MCF 10A (cell line): ENCODE data around the gene CIB2. TPM values are rescaled to one million over a fixed set of nuclear protein-coding genes. Genes with fewer than 3 reads are reported as not detected.

Experiments used
- BruUV-seq: library from RNA; stranded (reverse); fragments of 400-500 nt; replicated peaks from 2 replicates; lab custom pipeline; 2021; lab: Mats Ljungman, UMichigan
- CTCF ChIA-PET: fragments of 300-600 bp; sonication (Branson Sonifier 250); formaldehyde crosslinking; extraction: SDS; loops from one replicate; lab custom pipeline; 2021; ENCODE audit warnings: antibody characterized with exemption, inconsistent platforms; lab: Yijun Ruan, JAX
- POLR2A ChIA-PET: fragments of 300-600, 350-650 bp; sonication (Branson Sonifier 250); formaldehyde crosslinking; extraction: SDS; loops from one replicate; lab custom pipeline; 2020; ENCODE audit warnings: antibody characterized with exemption, inconsistent platforms; lab: Yijun Ruan, JAX
- DNase-seq: peaks from one replicate; pipeline ENCODE4 v3.0.0-alpha.2; 2018; ENCODE audit not compliant: unreplicated experiment
- H3K27ac Mint-ChIP-seq: one replicate; pipeline ENCODE4 v1.8.0; 2022; ENCODE audit warnings: mild to moderate bottlenecking, low read depth, mixed read lengths; ENCODE audit not compliant: unreplicated experiment
- H3K27me3 Mint-ChIP-seq: one replicate; pipeline ENCODE4 v1.8.0; 2022; ENCODE audit warnings: mixed read lengths; ENCODE audit not compliant: insufficient read depth, unreplicated experiment
- H3K36me3 Mint-ChIP-seq: one replicate; pipeline ENCODE4 v1.8.0; 2022; ENCODE audit warnings: mild to moderate bottlenecking, moderate library complexity, mixed read lengths; ENCODE audit not compliant: insufficient read depth, unreplicated experiment
- H3K4me1 Mint-ChIP-seq: one replicate; pipeline ENCODE4 v1.8.0; 2022; ENCODE audit warnings: mixed read lengths; ENCODE audit not compliant: insufficient read depth, unreplicated experiment
- H3K4me3 Mint-ChIP-seq: one replicate; pipeline ENCODE4 v1.8.0; 2022; ENCODE audit warnings: mild to moderate bottlenecking, moderate library complexity, mixed read lengths; ENCODE audit not compliant: unreplicated experiment
- H3K9me3 Mint-ChIP-seq: one replicate; pipeline ENCODE4 v1.8.0; 2022; ENCODE audit warnings: mixed read lengths; ENCODE audit not compliant: unreplicated experiment
- CTCF ChIP-seq: fragments of 200-600 bp; IDR thresholded peaks from one replicate; pipeline ENCODE4 v1.8.0; 2022; ENCODE audit warnings: antibody characterized with exemption, mild to moderate bottlenecking; ENCODE audit not compliant: unreplicated experiment
- intact Hi-C: fragments of 100-400 bp; cut with micrococcal nuclease; formaldehyde crosslinking; loops from 2 replicates; pipeline ENCODE4 v1.14.1; 2022
- total RNA-seq: library from RNA; stranded (reverse); gene quantifications from 2 replicates; pipeline ENCODE4 v1.2.3, GENCODE V29; 2022

CIB2 gene
- total RNA-seq, 1 experiment from 2014 or later: 0.30 TPM

DNA sequence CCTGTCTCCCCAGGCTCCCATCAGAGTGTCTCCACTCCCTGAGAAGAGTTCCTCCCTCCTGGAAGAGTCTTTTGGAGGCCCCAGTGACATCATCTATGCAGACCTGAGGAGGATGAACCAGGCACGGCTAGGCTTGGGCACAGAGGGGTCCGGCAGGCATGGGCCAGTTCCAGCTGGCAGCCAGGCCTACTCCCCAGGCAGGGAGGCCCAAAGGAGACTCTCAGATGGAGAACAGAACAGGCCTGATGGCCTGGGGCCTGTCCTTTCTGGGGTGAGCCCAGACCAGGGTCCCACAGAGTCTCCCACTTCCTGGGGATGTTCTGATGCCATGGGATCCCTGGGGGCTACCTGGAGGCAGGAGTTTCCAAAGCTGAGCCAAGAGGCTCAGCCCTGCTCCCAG is 30.4 kb downstream of the CIB2 start:
- H3K4me1 Mint-ChIP-seq: no peaks in the 10 kb centered on the region
- no peak for TF ChIP-seq CTCF
- no peaks in the 10 kb centered on the region for H3K27me3 Mint-ChIP-seq
- H3K27ac Mint-ChIP-seq: no peak overlapping the region
- no peak for DNase-seq
- no peaks in the 10 kb centered on the region for H3K36me3 Mint-ChIP-seq
- CTCF ChIA-PET: interaction anchor here (0.7 to 2.5 kb wide), 4 partner anchors 9 to 143 kb away, joined by 3 to 20 read pairs (median 4); no protein-coding TSS in a partner anchor
- H3K4me3 Mint-ChIP-seq: no peak overlapping the region
- POLR2A ChIA-PET: no interaction called here
- no TSS peak for BruUV-seq
- no peaks in the 10 kb centered on the region for H3K9me3 Mint-ChIP-seq
- intact Hi-C loops: no loop called here

GRCh38 chr15:78098131-78098755 is 33.0 kb downstream of the CIB2 start:
- H3K27me3 Mint-ChIP-seq: no peaks in the 10 kb centered on the region
- no TSS peak for BruUV-seq
- no peak overlapping the region for H3K4me3 Mint-ChIP-seq
- no peaks in the 10 kb centered on the region for H3K9me3 Mint-ChIP-seq
- no peak overlapping the region for H3K27ac Mint-ChIP-seq
- ChIA-PET CTCF (interaction anchor here (0.5 to 3.2 kb wide), 5 partner anchors 9 to 139 kb away, joined by 3 to 16 read pairs (median 10); no protein-coding TSS in a partner anchor), POLR2A (no interaction called here)
- no peaks in the 10 kb centered on the region for H3K4me1 Mint-ChIP-seq
- DNase-seq: no peak
- H3K36me3 Mint-ChIP-seq: no peaks in the 10 kb centered on the region
- intact Hi-C loops: no loop called here
- TF ChIP-seq CTCF: no peak

DNA sequence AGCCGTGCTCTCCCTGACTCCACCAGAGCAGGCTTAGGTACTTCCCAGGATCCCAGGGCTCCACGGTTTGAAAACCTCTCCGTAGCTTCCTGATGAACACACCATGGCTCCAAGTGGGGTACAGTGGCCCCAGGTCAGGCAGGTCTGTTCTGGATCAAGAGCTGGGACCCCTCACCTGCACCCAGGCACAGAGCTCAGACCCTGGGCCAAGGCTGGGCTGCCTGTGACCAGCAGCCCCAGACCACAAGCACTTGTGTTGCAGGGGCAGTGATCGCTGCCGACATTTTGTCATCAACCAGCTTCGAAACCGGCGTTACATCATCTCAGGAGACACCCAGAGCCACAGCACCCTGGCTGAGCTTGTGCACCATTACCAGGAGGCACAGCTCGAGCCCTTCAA is 33.6 kb downstream of the CIB2 start:
- no peaks in the 10 kb centered on the region for H3K4me1 Mint-ChIP-seq
- H3K36me3 Mint-ChIP-seq: no peaks in the 10 kb centered on the region
- no TSS peak for BruUV-seq
- H3K4me3 Mint-ChIP-seq: no peak overlapping the region
- intact Hi-C loops: no loop called here
- no peak for DNase-seq
- ChIA-PET POLR2A (no interaction called here), CTCF (interaction anchor here (0.5 to 3.2 kb wide), 5 partner anchors 9 to 138 kb away, joined by 3 to 16 read pairs (median 10); no protein-coding TSS in a partner anchor)
- TF ChIP-seq CTCF: no peak
- H3K27me3 Mint-ChIP-seq: no peaks in the 10 kb centered on the region
- H3K27ac Mint-ChIP-seq: no peak overlapping the region
- H3K9me3 Mint-ChIP-seq: no peaks in the 10 kb centered on the region

DNA sequence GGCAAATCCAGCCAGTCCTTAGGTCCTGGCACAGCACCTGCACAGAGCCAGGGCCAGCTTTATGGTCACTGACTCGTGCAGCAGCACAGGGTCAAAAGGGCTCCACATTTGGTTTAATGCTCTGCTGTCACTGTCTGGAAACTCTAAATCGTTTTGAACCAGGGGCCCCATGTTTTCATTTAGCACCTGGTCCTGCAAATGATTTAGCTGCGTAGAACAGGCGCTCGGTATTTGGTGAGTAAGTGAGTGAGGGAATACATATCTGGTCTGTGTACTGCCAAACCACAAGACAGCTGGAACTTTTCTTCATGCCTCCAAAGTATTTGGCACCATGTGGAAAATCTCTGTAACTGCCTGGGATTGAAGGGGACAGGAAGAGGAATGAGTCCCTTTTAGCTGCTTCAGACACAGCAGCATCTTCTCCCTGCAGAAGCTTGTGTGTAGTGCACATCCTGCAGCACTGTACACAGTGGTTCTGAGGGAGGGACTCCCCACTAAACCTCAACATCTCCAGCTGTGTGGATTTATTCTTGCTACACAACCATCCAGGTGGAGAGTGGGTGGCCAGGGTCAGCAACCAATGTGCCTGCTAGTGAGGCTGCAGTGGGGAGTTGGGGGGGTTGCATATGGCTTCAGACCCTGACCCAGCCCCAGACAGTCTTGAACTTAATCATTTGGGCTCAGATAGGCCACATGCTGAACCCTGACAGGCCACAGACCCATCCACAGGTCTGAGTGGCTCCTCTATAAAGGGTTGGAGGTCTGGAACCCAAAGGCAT is 37.8 kb downstream of the CIB2 start:
- no peak for TF ChIP-seq CTCF
- ChIA-PET POLR2A (interaction anchor here (0.9 to 1.1 kb wide), 3 partner anchors 14 to 344 kb away, joined by 3 read pairs; partner anchors contain the start of gene IREB2), CTCF (interaction anchor here (0.9 to 3.5 kb wide), 4 partner anchors 15 to 134 kb away, joined by 3 to 14 read pairs (median 11); no protein-coding TSS in a partner anchor)
- Mint-ChIP-seq H3K4me3 (no peak overlapping the region), H3K9me3 (no peaks in the 10 kb centered on the region), H3K36me3 (no peaks in the 10 kb centered on the region), H3K4me1 (no peaks in the 10 kb centered on the region), H3K27ac (no peak overlapping the region), H3K27me3 (no peaks in the 10 kb centered on the region)
- intact Hi-C loops: no loop called here
- no peak for DNase-seq
- BruUV-seq: no TSS peak
